ENCODE data around the gene FAM133A.

FAM133A gene

GRCh38 chrX:93673869-93674271 lies at the start of gene FAM133A:
TSS of gene FAM133A (plus strand) at chrX:93674206. CDS start at chrX:93709420, 35,214 bp downstream.
- no peaks in the 10 kb centered on the region for H3K9me3 ChIP-seq
- no peaks in the 10 kb centered on the region for H3K36me3 ChIP-seq
- H3K27ac ChIP-seq = no peak within 1 kb of the TSS
- H3K27me3 ChIP-seq = peaks cover 37% of the 10 kb centered on the region
- no peak for TF ChIP-seq CTCF (IDR thresholded peaks at IDR 0.05)
- no peak within 1 kb of the TSS for H3K4me3 ChIP-seq (ENCODE audit: low read depth in 1 of 2, low read length in 1 of 2)
- H3K4me1 ChIP-seq (ENCODE audit: control insufficient read depth in 1 of 2, insufficient read depth in 1 of 2, low read depth in 1 of 2, low read length in 1 of 2) = no peaks in the 10 kb centered on the region

- H3K27ac ChIP-seq = no peak overlapping the region
- H3K4me1 ChIP-seq (ENCODE audit: control insufficient read depth in 1 of 2, insufficient read depth in 1 of 2, low read depth in 1 of 2, low read length in 1 of 2) = no peaks in the 10 kb centered on the region
- TF ChIP-seq CTCF (IDR thresholded peaks at IDR 0.05) = no peak
These were observed 36.4 kb upstream of the FAM133A start for GRCh38 chrX:93637591-93637990.

GRCh38 chrX:93649381-93649780 lies 24.6 kb upstream of the FAM133A start:
- H3K36me3 ChIP-seq = no peaks in the 10 kb centered on the region
- H3K27me3 ChIP-seq = no peaks in the 10 kb centered on the region
- no peak for TF ChIP-seq CTCF (IDR thresholded peaks at IDR 0.05)
- H3K4me1 ChIP-seq (ENCODE audit: control insufficient read depth in 1 of 2, insufficient read depth in 1 of 2, low read depth in 1 of 2, low read length in 1 of 2) = no peaks in the 10 kb centered on the region
- H3K9me3 ChIP-seq = no peaks in the 10 kb centered on the region
- H3K27ac ChIP-seq = no peak overlapping the region
- H3K4me3 ChIP-seq (ENCODE audit: low read depth in 1 of 2, low read length in 1 of 2) = no peak overlapping the region

More at GRCh38 chrX:93637591-93637990, 36.4 kb upstream of the FAM133A start:
- Histone ChIP-seq H3K36me3 (no peaks in the 10 kb centered on the region), H3K9me3 (no peaks in the 10 kb centered on the region), H3K27me3 (no peaks in the 10 kb centered on the region), H3K4me3 (ENCODE audit: low read depth in 1 of 2, low read length in 1 of 2) (no peak overlapping the region)

- Histone ChIP-seq H3K4me1 (ENCODE audit: control insufficient read depth in 1 of 2, insufficient read depth in 1 of 2, low read depth in 1 of 2, low read length in 1 of 2) (no peaks in the 10 kb centered on the region), H3K36me3 (no peaks in the 10 kb centered on the region), H3K27me3 (no peaks in the 10 kb centered on the region), H3K4me3 (ENCODE audit: low read depth in 1 of 2, low read length in 1 of 2) (no peak overlapping the region), H3K9me3 (no peaks in the 10 kb centered on the region), H3K27ac (no peak overlapping the region)
- TF ChIP-seq CTCF (IDR thresholded peaks at IDR 0.05) = no peak
These were observed 13.4 kb upstream of the FAM133A start for GRCh38 chrX:93660575-93660974.

- H3K4me3 ChIP-seq (ENCODE audit: low read depth in 1 of 2, low read length in 1 of 2) = no peak within 1 kb of the TSS
- H3K36me3 ChIP-seq = no peaks in the 10 kb centered on the region
- no peaks in the 10 kb centered on the region for H3K4me1 ChIP-seq (ENCODE audit: control insufficient read depth in 1 of 2, insufficient read depth in 1 of 2, low read depth in 1 of 2, low read length in 1 of 2)
- TF ChIP-seq CTCF (IDR thresholded peaks at IDR 0.05) = no peak
- H3K9me3 ChIP-seq = no peaks in the 10 kb centered on the region
- no peak within 1 kb of the TSS for H3K27ac ChIP-seq
- H3K27me3 ChIP-seq = peaks cover 37% of the 10 kb centered on the region
These were observed 744 bp upstream of the FAM133A start, which contains the start of gene NAP1L3 for GRCh38 chrX:93673056-93673868. TSS of gene NAP1L3 (minus strand) at chrX:93673578. CDS start at chrX:93673304, 274 bp downstream.
